ENCODE results near the gene KDM5A.
"Not testable (repeated sequence)": the region's sequence is repeated elsewhere in the genome, so short reads cannot be mapped to it uniquely, and the experiment has no call there.

The KDM5A gene

DNA sequence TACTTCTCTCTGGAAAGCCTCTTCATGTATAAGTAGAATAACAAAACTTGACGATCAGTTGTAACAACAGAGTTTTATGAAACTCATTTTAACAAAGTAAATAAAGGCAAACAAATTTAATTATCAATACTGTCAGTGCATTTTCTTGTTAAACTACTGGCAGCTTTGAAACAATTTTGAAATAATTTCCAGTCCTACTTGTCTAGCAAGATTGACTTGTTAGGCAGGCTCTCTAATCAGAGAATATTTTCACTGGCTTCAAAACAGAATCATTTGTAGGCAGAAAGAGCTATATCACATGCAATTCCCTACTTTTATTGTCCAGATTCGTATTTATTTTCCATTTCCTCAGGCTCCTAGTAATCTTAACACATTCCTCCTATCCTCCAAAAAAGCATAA, 80.6 kb downstream of the KDM5A start:
- ATAC-seq (ENCODE audit: low read depth) (no peak), DNase-seq (ENCODE audit: low spot score in 2 of 2) (no peak)
- Mint-ChIP-seq H3K27ac (no peak overlapping the region), H3K4me1 (peaks cover 3% of the 10 kb centered on the region), H3K4me3 (no peak overlapping the region), H3K36me3 (peaks cover 48% of the 10 kb centered on the region), H3K9me3 (no peaks in the 10 kb centered on the region), H3K27me3 (no peaks in the 10 kb centered on the region)

DNA sequence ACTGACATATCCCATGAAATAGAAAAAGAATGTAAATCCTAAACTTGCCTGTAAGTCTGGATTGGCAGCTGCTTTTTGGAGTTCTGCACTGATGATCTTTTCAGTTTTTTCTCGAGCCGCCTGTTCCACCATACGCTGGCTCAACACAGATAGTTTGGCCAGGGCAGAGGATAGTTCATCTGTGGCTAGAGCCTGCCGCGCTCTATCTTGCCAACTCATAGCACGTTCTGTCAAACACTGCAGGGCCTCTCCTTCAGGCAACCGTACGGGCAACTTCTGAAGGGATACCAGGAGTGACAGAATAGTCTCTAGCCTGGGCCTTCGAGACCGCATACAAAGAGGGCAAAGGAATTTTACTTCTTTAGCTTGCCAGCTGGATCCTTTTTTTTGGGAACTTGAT, 81.7 kb downstream of the KDM5A start:
- no peak overlapping the region for H3K4me3 Mint-ChIP-seq
- H3K9me3 Mint-ChIP-seq: peaks cover 2% of the 10 kb centered on the region
- H3K27me3 Mint-ChIP-seq: no peaks in the 10 kb centered on the region
- H3K36me3 Mint-ChIP-seq: peaks cover 55% of the 10 kb centered on the region
- no peak for DNase-seq (ENCODE audit: low spot score in 2 of 2)
- H3K27ac Mint-ChIP-seq: no peak overlapping the region
- peaks cover 3% of the 10 kb centered on the region for H3K4me1 Mint-ChIP-seq
- ATAC-seq (ENCODE audit: low read depth): no peak

DNA sequence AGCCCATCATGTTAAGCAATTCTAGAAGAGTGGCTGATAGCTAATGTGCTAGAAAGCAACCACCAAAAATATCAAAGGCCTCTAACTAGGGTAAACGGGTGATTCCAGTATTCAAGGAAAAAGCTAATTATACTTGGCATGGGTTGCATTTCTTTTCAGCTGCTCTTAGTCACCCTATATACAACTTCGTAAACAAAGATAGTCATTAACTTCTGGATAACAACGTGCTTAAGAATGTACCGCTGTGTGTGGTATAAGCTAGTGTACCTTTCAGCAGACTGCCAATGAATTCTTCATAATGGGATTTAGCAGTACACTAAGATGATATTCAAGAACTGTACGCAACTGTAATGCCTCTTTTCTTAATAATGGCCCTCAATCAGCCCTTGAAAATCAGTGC, 84.3 kb downstream of the KDM5A start:
- peaks cover 10% of the 10 kb centered on the region for H3K9me3 Mint-ChIP-seq

DNA sequence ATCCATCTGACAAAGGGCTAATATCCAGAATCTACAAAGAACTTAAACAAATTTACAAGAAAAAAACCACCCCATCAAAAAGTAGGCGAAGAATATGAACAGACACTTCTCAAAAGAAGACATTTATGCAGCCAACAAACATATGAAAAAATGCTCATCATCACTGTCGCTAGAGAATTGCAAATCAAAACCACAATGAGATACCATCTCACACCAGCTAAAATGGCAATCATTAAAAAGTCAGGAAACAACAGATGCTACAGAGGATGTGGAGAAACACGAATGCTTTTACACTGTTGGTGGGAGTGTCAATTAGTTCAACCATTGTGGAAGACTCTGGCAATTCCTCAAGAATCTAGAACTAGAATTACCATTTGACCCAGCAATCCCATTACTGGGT, 86.4 kb downstream of the KDM5A start:
- peaks cover 74% of the 10 kb centered on the region for H3K36me3 Mint-ChIP-seq

More for the DNA sequence above, 84.3 kb downstream of the KDM5A start:
- DNase-seq (ENCODE audit: low spot score in 2 of 2) (no peak), ATAC-seq (ENCODE audit: low read depth) (no peak)
- peaks cover 69% of the 10 kb centered on the region for H3K36me3 Mint-ChIP-seq
- H3K27ac Mint-ChIP-seq: no peak overlapping the region
- peaks cover 20% of the 10 kb centered on the region for H3K4me1 Mint-ChIP-seq
- H3K27me3 Mint-ChIP-seq: no peaks in the 10 kb centered on the region
- no peak overlapping the region for H3K4me3 Mint-ChIP-seq

DNA sequence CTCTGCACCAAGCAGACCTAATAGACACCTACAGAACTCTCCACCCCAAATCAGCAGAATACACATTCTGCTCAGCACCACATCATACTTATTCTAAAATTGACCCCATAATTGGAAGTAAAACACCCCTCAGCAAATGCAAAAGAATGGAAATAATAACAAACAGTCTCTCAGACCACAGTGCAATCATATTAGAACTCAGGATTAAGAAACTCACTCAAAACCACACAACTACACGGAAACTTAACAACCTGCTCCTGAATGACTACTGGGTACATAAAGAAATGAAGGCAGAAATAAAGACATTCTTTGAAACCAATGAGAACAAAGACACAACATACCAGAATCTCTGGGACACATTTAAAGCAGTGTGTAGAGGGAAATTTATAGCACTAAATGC, 89.0 kb downstream of the KDM5A start:
- not testable (repeated sequence) for ATAC-seq (ENCODE audit: low read depth); H3K27ac Mint-ChIP-seq; DNase-seq (ENCODE audit: low spot score in 2 of 2); H3K4me3 Mint-ChIP-seq; H3K27me3 Mint-ChIP-seq
- peaks cover 27% of the 10 kb centered on the region for H3K4me1 Mint-ChIP-seq
- H3K36me3 Mint-ChIP-seq: peaks cover 71% of the 10 kb centered on the region
- peaks cover 13% of the 10 kb centered on the region for H3K9me3 Mint-ChIP-seq

More for the DNA sequence above, 86.4 kb downstream of the KDM5A start:
- H3K4me3 Mint-ChIP-seq; DNase-seq (ENCODE audit: low spot score in 2 of 2); H3K27me3 Mint-ChIP-seq; ATAC-seq (ENCODE audit: low read depth); H3K27ac Mint-ChIP-seq: not testable (repeated sequence)
- peaks cover 26% of the 10 kb centered on the region for H3K4me1 Mint-ChIP-seq
- peaks cover 13% of the 10 kb centered on the region for H3K9me3 Mint-ChIP-seq

DNA sequence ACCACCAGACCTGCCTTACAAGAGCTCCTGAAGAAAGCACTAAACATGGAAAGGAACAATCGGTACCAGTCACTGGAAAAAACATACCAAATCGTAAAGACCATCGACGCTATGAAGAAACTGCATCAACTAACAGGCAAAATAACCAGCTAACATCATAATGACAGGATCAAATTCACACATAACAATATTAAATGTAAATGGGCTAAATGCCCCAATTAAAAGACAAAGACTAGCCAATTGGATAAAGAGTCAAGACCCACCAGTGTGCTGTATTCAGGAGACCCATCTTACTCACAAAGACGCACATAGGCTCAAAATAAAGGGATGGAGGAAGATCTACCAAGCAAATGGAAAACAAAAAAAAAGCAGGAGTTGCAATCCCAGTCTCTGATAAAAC, 89.6 kb downstream of the KDM5A start:
- H3K27me3 Mint-ChIP-seq; DNase-seq (ENCODE audit: low spot score in 2 of 2); H3K4me3 Mint-ChIP-seq; H3K27ac Mint-ChIP-seq; ATAC-seq (ENCODE audit: low read depth): not testable (repeated sequence)
- H3K36me3 Mint-ChIP-seq: peaks cover 73% of the 10 kb centered on the region
- H3K4me1 Mint-ChIP-seq: peaks cover 27% of the 10 kb centered on the region
- H3K9me3 Mint-ChIP-seq: peaks cover 13% of the 10 kb centered on the region

DNA sequence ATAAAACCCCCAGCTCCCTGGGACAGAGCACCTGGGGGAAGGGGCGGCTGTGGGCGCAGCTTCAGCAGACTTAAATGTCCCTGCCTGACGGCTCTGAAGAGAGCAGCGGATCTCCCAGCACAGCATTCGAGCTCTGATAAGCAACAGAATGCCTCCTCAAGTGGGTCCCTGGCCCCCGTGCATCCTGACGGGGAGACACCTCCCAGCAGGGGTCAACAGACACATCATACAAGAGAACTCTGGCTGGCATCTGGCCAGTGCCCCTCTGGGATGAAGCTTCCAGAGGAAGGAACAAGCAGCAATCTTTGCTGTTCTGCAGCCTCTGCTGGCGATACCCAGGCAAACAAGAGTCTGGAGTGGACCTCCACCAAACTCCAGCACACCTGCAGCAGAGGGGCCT, 91.1 kb downstream of the KDM5A start:
- Mint-ChIP-seq H3K36me3 (peaks cover 64% of the 10 kb centered on the region), H3K4me1 (peaks cover 26% of the 10 kb centered on the region), H3K9me3 (peaks cover 13% of the 10 kb centered on the region)
- H3K4me3 Mint-ChIP-seq; DNase-seq (ENCODE audit: low spot score in 2 of 2); ATAC-seq (ENCODE audit: low read depth); H3K27me3 Mint-ChIP-seq; H3K27ac Mint-ChIP-seq: not testable (repeated sequence)

DNA sequence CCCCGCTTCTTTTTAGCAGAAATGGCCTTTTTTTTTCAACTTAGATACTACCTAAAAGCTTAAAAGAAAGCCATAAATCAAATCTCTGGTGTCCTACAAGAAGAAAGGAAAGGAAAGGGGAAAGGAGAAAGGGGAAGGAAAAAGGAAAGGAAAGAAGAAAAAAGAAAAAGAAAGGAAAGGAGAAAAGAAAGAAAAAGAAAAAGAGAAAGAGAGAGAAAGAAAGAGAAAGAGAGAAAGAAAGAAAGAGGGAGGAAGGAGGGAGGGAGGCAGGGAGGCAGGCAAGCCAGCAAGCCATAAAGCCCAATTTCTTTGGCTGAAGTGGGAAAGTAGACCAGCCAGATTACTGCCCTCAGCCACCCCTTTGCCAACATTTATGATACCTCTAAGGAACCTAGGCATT, 94.0 kb downstream of the KDM5A start:
- H3K27ac Mint-ChIP-seq: no peak overlapping the region
- peaks cover 4% of the 10 kb centered on the region for H3K9me3 Mint-ChIP-seq
- no peaks in the 10 kb centered on the region for H3K27me3 Mint-ChIP-seq
- ATAC-seq (ENCODE audit: low read depth) (no peak), DNase-seq (ENCODE audit: low spot score in 2 of 2) (no peak)
- H3K4me1 Mint-ChIP-seq: peaks cover 12% of the 10 kb centered on the region
- H3K36me3 Mint-ChIP-seq: peaks cover 48% of the 10 kb centered on the region
- no peak overlapping the region for H3K4me3 Mint-ChIP-seq

DNA sequence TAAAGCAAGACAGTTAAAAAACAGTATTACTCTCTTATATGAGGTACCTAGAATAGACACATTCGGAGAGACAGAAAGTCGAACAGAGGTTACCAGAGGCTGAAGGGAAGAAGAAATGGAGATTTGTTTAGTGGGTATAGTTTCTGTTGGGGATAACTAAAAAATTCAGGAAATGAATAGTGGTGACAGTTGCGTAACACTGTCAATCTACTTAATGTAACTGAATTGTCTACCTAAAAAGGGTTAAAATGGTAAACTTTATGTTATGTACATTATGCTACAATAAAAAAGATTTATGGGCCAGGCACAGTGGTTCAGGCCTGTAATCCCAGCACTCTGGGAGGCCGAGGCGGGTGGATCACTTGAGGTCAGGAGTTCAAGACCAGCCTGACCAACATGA, 95.9 kb downstream of the KDM5A start:
- no peak for DNase-seq (ENCODE audit: low spot score in 2 of 2)
- ATAC-seq (ENCODE audit: low read depth): no peak
- Mint-ChIP-seq H3K9me3 (no peaks in the 10 kb centered on the region), H3K4me1 (peaks cover 3% of the 10 kb centered on the region), H3K27me3 (no peaks in the 10 kb centered on the region), H3K36me3 (peaks cover 33% of the 10 kb centered on the region), H3K4me3 (no peak overlapping the region), H3K27ac (no peak overlapping the region)

DNA sequence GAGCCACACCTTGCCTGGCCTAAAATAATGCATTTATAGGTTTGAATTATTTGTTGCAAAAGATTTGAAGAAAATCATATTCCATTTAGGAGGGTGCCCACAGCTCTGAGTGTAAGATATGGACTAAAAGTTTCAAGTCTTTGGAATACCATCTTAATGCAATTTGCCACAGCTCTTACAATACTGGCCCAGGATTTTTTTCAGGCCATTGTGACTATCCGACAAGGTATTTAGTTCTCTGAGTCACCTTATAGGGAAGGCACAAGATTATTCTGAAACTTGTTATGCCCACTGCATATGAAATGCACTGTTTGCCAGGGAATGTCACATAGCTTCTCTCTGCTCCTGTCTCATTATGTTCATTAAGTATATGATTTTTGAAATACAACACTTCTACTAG, 96.9 kb downstream of the KDM5A start:
- Mint-ChIP-seq H3K4me1 (peaks cover 5% of the 10 kb centered on the region), H3K27ac (no peak overlapping the region), H3K4me3 (no peak overlapping the region), H3K27me3 (no peaks in the 10 kb centered on the region), H3K9me3 (no peaks in the 10 kb centered on the region), H3K36me3 (peaks cover 38% of the 10 kb centered on the region)
- no peak for DNase-seq (ENCODE audit: low spot score in 2 of 2)
- no peak for ATAC-seq (ENCODE audit: low read depth)

DNA sequence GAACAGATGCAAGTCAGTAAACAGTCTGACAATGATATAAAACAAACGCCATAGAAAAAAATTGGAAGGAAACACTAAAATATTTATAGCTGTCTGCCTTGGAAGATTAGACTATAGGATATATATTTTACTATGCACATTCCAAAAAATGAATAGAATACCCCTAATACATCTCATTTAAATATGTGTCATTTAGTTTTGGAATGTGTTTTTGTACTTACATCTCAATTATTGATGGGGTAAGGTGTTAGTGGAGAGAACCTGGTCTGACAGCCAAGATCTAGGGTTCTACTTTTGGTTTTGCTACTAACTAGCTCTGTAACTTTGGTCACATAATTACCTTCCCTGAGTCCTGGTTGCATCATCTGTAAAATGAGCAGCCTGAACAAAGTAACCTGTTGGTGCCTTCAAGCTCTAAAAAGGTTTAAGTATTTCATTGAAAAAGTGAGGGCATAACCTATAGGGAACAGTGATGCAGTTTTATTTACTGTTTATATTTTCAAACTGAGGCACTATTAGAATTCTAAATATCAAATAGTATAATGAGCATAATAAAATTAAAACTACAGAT, 97.9 kb downstream of the KDM5A start:
- no peak for ATAC-seq (ENCODE audit: low read depth)
- Mint-ChIP-seq H3K9me3 (no peaks in the 10 kb centered on the region), H3K36me3 (peaks cover 35% of the 10 kb centered on the region), H3K4me1 (peaks cover 13% of the 10 kb centered on the region), H3K27ac (no peak overlapping the region), H3K27me3 (no peaks in the 10 kb centered on the region), H3K4me3 (no peak overlapping the region)
- no peak for DNase-seq (ENCODE audit: low spot score in 2 of 2)

DNA sequence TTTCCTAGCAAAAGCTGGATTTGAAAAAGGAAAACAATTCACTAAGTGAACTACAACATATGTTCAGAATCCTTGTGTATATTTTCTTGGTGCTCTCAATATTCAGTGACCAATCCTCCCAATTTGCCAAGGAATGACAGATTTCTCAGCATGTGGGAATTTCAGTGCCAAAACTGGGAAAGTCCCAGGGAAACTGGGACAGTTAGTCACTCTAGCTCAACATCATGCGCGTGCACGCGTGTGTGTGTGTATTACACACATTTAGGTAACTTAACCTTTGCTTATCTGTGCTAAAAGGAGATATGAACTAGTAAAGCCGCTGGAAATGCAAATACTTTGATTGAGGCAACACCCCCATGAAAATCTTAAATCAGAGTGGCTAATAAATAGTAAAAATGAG, 100.4 kb downstream of the KDM5A start:
- no peak for ATAC-seq (ENCODE audit: low read depth)
- H3K4me1 Mint-ChIP-seq: peaks cover 10% of the 10 kb centered on the region
- no peaks in the 10 kb centered on the region for H3K9me3 Mint-ChIP-seq
- no peak overlapping the region for H3K4me3 Mint-ChIP-seq
- no peak for DNase-seq (ENCODE audit: low spot score in 2 of 2)
- no peaks in the 10 kb centered on the region for H3K27me3 Mint-ChIP-seq
- peaks cover 40% of the 10 kb centered on the region for H3K36me3 Mint-ChIP-seq
- H3K27ac Mint-ChIP-seq: no peak overlapping the region

DNA sequence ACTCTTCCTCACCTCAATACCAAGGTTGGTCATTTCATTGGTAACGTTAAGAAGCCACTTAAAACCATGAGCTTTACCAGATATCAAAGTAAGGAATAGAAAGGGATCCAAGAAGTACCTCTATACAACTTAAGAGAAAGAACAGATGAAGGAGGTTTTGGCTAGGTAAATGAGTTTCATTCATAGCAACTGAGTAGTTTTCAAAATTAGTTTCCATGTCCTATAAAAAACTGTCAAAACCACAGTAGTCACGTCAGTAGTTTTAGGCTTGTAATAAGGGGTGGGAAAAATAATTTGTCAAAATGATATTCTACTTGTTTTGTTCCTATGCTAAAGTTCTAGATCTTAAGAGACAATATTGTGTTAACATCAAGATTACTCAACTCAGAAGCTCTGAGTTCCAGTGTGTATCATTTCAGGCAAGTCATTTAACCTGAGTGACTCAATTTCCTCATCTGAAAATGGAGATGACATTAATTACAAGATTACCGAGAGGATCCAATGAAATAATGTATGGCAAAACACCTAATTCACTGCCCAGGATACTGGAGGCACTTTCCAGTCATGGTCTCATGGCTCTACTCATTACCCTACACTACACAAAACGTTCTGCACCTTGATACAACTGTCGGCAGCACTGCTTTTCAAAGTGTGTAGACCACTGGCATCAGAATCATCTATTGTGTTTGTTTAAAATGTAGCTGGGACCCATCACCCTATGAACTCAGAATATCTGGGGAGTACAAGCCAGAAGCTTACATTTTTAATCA, 102.4 kb downstream of the KDM5A start:
- H3K4me1 Mint-ChIP-seq: peaks cover 10% of the 10 kb centered on the region
- peaks cover 34% of the 10 kb centered on the region for H3K36me3 Mint-ChIP-seq
- ATAC-seq (ENCODE audit: low read depth) (no peak), DNase-seq (ENCODE audit: low spot score in 2 of 2) (no peak)
- H3K4me3 Mint-ChIP-seq: no peak overlapping the region
- H3K27me3 Mint-ChIP-seq: no peaks in the 10 kb centered on the region
- no peaks in the 10 kb centered on the region for H3K9me3 Mint-ChIP-seq
- H3K27ac Mint-ChIP-seq: peak overlapping the region; percentile 64

DNA sequence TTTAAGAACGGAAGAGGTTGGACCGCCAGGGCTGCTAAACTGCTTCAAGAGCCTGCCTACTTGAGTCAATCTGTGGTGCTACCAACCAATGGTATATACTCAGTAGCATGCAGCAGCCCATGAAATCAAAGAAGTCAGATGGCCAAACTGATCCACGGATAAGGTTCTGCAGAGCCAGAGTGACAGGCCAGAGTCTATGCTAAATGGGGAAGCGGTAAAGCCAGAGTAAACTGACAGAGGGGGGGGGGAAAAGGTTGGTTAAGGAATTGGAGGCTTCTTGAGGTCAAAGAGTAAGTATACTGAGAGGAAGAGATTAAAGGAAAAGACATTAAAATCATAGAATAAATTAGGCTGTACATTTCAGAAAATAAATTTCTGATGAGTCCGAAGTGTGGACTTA, 111.1 kb downstream of the KDM5A start:
- Mint-ChIP-seq H3K9me3 (no peaks in the 10 kb centered on the region), H3K4me3 (no peak overlapping the region), H3K27ac (no peak overlapping the region), H3K36me3 (peaks cover 6% of the 10 kb centered on the region), H3K27me3 (no peaks in the 10 kb centered on the region), H3K4me1 (peaks cover 5% of the 10 kb centered on the region)
- ATAC-seq (ENCODE audit: low read depth) (no peak), DNase-seq (ENCODE audit: low spot score in 2 of 2) (no peak)

DNA sequence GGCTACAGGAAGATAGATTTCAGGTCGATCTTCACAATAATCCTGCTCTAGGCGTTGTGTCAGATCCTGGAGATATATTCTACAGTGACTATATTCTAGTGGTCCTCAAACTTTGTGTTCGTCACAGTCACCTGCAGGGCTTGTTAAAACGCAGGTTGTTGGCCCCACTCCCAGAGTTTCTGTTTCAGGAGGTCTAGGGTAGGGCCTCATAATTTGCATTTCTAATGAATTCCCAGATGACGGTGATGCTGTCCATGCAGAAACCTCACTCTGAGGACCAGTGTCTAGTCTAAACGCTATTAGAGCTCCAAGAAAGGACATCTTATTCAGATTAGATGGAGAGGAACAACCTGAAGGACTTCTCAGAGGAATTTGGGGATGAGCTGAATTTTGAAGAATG, 113.3 kb downstream of the KDM5A start:
- Mint-ChIP-seq H3K4me3 (no peak overlapping the region), H3K27me3 (no peaks in the 10 kb centered on the region), H3K36me3 (peaks cover 4% of the 10 kb centered on the region), H3K27ac (no peak overlapping the region), H3K4me1 (peaks cover 5% of the 10 kb centered on the region), H3K9me3 (no peaks in the 10 kb centered on the region)
- DNase-seq (ENCODE audit: low spot score in 2 of 2) (no peak), ATAC-seq (ENCODE audit: low read depth) (no peak)
